NCI-H146 treated with DMSO at 0.1 percent for 48 hours (cell line): Measurements from ENCODE around the gene SHB.

Experiments used
- DNase-seq: peaks from one replicate; lab custom pipeline; 2025; ENCODE audit not compliant: unreplicated experiment; lab: John Stamatoyannopoulos, UW

The SHB gene

DNA sequence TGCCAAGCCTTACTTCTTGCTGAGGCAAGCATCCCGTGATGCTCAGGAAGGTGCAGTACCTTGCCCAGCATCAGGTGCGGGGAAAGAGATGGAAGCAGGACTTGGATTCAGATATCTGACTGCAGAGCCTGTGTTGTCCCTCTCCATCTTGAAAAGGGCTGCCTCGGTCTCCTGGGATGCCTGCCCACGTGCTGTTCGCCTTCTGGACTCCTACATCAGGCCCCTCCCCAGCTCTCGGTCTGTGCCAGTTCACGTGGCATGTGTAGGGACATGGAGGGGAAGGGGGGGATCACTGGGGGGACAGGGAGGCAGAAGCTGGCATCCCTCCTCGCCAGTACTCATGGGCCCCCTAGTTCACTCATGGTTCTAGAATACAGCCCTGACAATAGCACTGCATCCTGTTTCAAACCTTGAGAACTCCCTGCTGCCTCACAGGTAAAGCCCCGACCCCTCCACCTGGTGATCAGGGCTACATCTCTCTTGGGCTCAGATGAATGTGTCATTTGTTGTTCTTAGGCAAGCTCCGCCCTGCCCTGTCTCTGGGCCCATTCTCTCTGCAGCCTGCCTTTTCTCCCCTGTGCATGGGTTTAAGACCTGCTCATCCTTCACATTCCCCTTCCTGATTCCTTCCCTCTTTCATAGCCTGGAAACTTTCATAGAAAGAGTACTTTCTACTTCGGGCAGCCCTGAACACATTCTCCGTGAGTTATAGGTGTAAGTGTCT is 126.2 kb downstream of the SHB start:
- DNase-seq = no peak

GRCh38 chr9:37941253-37941652 is 127.8 kb downstream of the SHB start:
- no peak for DNase-seq

GRCh38 chr9:37939575-37940095 is 129.4 kb downstream of the SHB start:
- no peak for DNase-seq

DNA sequence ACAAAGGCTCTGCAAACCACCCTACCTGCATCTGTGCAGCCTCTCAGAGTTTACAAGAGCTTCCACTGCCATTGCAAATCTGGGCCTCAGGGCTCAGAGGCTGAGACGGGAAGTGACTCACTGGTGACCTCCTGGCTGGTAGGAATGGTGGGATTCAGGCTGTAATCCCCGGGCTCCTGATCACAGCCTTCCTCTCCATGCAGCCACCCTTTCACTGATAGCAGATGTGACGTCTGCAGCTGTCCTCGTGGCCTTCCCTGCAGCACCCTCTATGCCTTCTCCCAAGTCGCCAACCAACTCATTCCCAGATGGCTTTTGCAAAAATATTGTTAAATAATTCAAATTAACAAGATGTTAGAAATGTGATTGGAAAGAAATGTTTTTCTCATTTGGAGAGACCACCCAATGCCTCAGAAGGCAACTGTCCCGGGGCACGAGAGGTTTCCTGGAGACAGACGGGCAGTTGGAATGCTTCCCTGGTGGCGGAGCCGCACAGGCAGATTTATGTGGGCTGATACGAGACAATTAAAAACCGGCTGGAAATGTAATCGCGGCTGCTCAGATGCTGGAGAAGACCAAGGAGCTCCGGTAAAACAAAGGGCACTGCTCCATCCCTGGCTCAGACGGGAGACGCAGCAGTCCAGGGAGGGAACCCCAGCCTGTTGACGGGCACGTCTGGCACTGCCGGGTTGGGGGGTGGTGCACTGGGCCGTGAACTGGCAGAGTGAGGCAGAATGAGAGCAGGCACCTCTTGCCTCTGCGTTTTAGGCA is 130.7 kb downstream of the SHB start:
- DNase-seq = no peak

DNA sequence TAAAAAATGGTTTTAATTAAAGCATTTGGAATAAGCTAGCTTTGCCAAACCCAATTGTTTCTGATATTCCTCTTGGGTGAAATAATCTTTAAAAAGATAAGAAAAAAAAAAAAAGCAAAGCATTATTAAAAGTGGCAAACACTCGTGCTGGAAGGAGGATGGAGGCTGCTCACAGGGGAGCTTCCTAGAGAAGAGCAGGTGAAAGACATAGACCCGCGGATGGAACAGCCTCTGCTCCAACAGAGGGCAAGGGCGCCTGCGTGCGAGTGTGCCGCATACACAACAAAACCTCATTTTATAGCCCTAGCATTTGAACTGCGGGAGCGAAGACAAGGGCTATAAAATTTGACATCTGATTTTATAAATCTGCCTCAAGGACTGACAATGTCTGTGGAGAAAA is 131.7 kb downstream of the SHB start:
- no peak for DNase-seq

DNA sequence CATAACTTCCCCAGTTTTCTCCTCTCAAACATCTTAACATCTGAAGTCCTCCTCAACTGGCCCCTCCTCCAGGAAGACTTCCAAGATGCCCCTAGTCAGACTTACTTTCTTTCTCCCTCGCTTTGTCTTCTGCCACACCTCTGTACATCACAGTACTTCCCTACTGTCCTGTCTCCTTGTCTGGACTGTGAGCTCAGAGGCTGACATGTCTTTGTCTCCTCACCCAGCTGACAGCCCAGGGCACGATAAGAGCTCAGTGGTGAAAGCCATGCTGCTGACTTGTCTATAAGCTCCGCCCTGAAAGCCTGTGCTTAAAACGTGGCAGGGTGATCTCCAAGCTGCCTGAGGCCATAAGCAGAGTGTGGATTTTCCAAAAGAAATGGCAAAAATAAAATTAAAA is 132.1 kb downstream of the SHB start:
- DNase-seq = no peak

DNA sequence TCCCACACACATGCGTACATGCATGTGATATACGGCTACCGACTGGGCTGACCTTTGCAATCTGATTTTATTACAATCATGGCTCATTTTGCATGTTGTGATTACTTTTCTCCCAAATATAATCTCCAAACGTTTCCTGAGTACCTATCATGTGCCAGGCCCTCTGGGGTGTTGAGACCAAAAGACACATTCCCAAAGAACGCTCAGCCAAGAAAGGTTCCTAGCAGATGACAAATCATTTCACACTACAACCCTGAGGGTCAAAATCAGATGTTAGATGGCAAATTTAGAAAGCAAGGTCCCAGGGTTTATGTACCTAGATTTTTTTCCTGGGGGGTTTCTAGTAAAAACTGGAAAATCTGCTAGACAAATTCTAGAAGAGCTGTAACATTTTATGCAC is 132.7 kb downstream of the SHB start:
- no peak for DNase-seq

- DNase-seq = no peak
Measured at GRCh38 chr9:37935096-37935495, 133.9 kb downstream of the SHB start.

GRCh38 chr9:37931592-37931991 is 137.4 kb downstream of the SHB start:
- no peak for DNase-seq

GRCh38 chr9:37929441-37929895 is 139.6 kb downstream of the SHB start:
- no peak for DNase-seq

GRCh38 chr9:37928552-37929430 is 140.2 kb downstream of the SHB start:
- no peak for DNase-seq

- DNase-seq = no peak
Measured at GRCh38 chr9:37927601-37928551, 141.2 kb downstream of the SHB start.

DNA sequence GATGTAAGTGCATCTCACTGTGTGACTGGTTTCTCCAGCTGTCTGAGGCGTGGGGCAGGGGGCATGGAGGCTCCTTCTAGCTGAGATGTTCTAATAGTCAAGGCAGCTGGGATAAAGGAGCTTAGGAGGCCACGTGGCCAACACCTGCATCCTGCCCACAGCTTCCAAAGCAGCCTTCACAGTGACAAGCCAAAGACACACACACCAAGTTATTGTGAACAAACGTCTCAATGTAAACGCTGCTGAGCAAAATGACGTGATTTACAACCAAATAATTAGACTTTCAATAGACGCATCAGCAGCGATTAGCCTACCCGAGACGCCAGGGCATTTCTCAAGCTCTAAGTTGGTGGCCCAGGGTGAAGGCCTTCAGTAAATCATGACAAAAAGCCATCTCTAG is 141.9 kb downstream of the SHB start:
- DNase-seq = peak; percentile 85

DNA sequence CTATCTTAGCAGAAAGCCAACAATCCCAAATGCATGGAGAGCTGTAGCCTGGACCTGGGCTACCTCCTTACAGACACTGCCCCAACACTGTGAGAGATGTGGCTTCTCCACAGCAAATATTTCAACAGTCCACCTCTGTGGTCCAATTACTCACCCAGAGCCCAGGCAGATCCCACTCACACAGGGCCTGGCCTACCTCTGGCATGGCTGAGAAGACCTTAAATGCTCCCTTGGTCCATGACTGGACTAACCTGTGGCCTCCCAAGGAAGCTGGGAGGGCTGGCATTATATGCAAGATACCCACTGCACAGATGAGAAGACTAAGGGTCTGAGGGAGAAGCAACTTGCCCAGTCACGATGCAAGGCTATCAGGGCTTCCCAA is 142.3 kb downstream of the SHB start:
- DNase-seq = no peak

- DNase-seq = no peak
Measured at GRCh38 chr9:37925786-37926736, 143.0 kb downstream of the SHB start.

GRCh38 chr9:37925006-37925405 is 144.0 kb downstream of the SHB start:
- no peak for DNase-seq

GRCh38 chr9:37924538-37924937 is 144.5 kb downstream of the SHB start:
- no peak for DNase-seq

GRCh38 chr9:37923796-37924427 is 145.1 kb downstream of the SHB start:
- DNase-seq = peak; percentile 61
